NCI-H510A treated with DMSO at 0.1 percent for 48 hours (cell line): ENCODE results near the gene CHST5.
"Not testable (repeated sequence)": the region's sequence is repeated elsewhere in the genome, so short reads cannot be mapped to it uniquely, and the experiment has no call there.

Experiments used
- DNase-seq: peaks from one replicate; lab custom pipeline; 2025; lab: John Stamatoyannopoulos, UW

The CHST5 gene

DNA sequence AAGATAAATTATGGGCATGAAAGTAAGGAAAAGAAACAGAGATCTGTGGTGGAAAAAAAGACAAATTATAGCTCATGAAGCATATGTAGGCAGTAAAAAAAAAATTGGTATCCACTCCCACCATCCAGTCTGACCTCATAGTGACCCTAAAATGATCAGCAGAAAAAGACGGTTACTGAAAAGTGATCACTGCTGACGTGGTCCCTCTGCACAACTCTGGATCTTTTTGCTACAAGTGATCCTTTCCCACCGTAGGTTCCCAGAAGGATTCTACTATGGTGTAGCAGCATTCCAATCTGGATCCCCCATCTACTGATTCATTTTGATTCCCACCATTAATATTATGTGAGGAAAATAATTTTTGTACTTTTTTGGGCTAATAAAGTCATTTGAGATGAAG, 29.8 kb downstream of the CHST5 start:
- no peak for DNase-seq

DNA sequence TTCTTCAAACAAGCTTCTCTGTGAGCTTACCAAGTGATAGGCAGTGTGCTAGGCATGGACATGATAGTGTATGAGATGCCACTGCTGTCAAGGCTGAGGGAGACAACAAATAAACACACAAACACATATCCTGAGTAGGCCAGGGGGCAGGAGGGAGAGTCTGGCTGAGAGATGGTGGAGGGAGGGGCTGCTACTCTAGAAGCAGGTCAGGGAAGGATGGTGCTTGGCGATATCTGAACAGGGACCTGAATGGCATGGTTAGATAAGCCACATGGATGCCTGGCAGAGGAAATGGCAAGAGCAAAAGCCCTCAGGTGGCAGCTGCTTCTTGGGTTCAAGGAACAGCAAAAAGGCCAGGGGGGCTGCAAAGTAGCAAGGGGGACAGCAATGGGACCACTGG, 32.1 kb downstream of the CHST5 start:
- no peak for DNase-seq

DNA sequence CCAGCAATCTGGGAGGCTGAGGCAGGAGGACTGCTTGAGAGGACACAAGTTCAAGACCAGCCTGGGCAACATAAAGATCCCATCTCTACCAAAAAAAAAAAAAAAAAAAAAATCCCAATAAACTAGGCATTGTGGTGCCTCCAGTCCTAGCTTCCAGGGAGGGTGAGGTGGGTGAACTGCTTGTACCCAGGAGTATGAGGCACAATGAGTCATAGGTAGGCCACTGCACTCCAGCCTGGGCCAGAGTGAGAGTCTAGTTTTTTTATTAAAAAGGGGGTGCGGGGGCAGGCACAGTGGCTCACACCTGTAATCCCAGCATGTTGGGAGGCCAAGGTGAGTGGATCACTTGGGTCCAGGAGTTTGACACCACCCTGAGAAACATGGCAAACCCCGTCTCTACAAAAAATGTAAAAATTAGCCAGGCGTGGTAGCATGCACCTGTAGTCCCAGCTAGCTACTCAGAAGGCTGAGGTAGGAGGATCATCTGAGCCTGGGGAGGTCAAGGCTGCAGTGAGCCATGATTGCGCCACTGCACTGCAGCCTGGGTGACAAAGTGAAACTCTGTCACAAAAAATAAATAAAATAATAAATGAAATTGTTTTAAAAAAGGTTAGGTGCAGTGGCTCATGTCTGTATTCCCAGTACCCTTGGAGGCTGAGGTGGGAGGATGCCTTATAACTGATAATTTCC, 32.8 kb downstream of the CHST5 start:
- no peak for DNase-seq

DNA sequence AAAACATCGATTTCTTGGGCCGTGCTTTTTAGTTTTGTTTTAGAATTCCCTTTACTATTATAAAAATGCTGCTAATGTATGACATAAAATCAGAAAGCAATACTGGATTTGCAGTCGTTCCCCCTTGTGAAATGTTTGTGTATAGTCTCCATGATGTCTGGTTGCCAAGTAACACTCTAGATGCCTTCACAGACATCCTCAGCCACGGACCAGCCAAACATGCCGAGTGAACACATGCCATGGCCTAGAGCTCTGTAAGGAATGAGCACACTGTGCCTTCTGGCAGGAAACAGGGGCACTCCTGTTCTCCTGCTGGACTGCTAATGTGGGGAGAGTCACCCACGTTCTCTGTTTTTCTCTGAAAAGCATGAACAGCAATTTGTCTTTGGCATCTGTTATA, 34.1 kb downstream of the CHST5 start:
- not testable (repeated sequence) for DNase-seq

DNA sequence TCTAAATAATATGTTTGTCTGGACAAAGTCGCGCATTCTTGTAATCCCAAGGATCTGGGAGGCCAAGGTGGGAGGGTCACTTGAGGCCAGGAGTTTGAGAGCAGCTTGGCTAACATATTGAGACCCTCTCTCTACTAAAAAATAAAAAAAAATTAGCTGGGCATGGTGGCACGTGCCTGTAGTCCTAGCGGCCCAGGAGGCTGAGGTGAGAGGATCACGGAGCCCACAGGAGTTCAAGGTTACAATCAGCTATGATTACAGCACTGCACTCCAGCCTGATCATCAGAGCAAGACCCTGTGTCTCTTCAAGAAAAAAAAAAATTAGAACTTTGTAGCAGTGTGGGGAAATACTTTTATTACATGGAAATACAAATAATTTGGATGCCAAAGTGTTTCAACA, 34.5 kb downstream of the CHST5 start:
- DNase-seq = no peak

DNA sequence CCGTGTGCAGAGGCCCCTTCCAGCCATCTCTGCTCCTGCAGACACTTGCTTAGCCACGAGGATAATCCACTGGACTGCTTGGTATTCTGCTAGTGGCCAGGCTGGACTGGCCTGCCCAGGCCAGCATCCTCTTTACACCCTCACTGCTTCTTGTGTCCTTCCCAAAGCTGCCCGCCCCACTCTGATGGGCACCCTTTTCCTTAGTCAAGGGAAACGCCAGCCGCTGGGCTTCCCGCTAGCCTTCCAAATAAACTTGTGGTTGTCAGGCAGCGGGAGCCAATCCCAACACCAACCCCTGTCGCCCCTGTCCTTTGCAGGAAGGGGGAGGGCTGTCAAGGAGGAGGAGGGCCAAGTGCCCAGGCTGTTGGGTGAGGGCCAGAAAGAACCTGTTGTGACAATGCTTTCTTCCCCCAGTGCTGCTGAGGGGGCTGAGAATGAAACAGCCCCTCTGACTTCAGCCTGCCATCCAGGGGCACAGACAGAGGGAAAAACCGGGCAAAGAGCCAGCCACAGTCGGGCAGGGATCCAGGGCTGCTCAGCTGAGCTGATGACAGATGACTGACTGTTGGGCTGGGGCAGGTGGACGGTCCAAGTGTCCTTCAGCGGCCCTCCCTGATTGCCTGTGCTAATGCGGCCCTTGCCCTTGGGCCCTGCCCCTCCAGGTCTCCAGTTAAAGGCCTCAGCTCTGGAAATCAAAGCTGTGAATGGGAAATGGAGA, 37.1 kb downstream of the CHST5 start:
- peak; percentile 7 for DNase-seq

DNA sequence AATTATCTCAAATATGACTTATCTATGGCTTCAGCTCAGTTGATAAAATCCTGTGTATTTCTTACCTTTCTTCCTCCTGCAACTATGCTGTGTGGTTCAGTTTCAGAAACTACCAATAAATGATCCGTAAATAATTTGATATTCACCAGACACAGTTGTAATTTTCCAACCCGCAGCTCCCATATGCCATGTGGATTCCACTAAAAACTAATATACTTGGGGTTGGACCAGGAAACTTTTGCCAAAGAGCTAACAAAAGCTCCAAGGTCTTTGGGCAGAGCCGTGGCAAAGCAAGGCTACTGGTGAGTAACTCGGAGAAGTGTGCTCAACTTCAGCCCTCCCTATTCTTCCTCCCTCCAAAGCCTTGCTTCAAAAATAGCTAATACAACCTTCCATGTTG, 38.4 kb downstream of the CHST5 start:
- DNase-seq = no peak

DNA sequence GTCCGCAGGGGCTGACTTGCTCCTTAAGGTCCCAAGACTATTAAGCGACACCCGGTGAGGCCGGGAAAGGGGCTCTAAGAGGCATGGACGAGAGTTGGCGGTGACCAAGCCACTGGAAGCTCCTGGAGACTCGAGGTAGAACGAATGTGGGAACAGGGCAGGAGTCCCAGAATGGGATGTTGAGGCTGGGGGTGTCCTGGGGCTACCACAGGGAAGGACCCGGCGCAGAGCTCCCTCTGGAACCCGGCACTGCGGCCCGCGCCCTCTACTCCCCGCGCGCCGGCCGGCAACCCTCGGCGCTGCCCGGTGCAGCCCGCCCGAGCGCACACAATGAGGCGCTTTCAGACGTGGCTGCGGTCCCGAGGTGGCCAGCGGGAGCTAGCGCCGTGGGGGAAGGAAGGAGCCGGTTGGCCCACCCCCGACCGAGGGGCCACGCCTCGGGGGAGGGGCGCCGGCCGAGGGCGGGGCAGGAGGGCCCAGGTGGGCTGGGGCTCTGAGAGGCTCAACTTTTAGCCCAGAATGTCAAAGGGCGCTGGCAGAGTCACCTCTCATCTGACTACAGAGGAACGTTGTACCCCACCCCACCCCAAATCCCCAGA, 40.7 kb downstream of the CHST5 start, which contains the start of gene CHST6:
Gene CHST6 (minus strand): TSS at position 366 of the 599 bp plus-strand sequence. CDS start 15,613 bp downstream, outside the sequence.
- DNase-seq = no peak

DNA sequence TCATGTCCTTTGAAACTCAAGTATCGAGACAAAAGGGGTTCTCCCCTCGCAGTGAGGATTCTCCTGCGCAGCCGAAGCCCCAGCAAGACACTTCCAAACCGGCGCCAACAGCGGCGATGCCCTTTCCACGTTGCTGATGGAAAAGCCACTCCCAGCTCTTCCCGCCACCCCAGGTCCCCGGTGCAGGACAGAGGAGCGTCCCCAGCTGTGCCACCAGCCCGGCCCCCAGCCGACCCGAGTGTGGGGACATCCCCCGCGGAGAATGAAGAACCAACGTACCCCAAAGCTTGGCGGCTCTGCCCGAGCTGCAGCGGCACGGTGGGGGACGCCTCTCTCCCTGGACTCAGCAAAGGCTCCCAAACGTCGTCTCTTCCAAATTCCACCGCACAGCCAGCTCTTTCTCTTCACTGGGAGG, 41.2 kb downstream of the CHST5 start:
- no peak for DNase-seq

DNA sequence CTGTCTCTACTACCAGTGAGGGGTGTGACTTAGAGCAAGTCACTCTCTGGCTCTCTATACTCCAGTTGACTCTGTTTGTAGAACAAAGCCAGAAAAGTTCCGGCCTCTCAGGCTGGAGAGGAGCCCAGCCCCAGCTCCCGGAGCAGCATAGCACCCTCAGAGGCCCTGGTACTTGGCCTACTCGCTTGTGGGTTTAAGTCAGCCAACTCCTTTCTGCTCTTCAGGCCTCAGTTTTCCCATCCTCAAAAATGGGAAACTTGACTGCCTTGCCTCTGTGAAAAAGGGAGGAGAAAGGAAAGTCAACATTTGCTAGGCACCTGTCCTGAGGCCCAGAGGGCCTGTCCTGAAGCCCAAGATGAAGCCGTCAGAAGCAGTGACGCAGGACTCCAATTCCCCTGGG, 41.7 kb downstream of the CHST5 start:
- DNase-seq = no peak

DNA sequence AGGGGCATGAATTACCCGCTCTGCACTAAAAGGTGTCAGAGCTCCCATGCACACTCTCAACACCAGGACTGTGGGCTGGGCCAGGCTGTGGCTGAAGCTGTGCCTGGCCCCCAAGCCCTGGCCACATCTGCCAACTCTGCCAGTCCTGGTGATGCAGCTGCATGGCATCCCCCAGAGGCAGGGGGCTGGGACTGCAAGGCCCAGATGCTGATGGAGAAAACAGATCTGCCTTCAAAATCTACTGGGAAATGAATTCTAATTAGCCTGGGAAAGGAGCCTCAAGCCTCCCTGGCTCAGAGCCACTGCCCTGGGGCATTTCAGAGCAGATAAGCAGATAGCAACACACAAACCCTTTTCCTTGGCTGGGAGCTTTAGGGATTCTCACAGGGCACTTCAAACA, 44.0 kb downstream of the CHST5 start:
- DNase-seq = no peak

DNA sequence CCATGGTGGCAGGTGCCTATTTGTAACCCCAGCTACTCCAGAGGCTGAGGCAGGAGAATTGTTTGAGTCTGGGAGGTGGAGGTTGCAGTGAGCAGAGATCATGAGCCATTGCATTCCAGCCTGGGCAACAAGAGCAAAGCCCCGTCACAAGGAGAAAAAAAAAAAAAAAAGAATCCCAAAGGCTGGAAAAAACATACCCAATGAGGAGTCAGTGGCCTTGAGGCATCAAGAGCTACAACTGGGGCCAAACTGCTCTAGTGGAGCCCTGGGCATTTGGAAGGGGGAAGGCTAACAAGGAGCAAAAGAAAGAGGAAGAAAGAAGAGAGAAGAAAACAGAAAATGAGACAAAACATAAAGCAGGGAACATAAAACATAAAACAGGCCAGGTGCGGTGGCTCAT, 47.6 kb downstream of the CHST5 start:
- DNase-seq = no peak

DNA sequence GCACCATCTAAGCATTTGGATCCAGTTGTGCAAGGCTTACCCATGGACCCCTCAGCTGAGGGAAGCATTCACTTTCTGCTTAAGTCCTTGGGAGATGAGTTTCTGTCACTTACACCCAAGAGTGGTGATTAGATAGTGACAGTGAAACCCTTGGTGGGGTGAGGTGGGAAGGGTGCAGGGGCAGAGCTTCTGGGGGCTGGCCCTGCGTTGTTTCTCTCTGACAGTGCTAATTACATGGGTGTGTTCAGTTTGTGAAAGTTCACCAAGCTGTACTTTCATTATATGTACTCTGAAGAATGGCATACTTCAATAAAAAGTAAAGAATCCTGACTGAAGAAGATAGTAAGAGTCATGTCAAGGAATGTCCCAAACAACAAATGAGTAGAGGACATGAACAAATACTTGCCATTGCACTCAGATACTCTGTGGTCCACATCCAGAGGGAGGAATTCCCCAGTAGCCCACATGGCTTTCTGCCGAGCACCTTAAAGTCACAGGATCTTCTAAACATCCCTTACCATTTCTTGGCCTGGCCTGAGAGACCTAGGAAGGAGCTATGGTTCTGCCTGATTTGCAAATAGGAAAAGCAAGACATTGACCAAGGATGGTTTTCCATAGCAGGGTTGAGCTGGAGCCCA, 49.1 kb downstream of the CHST5 start:
- DNase-seq = no peak

DNA sequence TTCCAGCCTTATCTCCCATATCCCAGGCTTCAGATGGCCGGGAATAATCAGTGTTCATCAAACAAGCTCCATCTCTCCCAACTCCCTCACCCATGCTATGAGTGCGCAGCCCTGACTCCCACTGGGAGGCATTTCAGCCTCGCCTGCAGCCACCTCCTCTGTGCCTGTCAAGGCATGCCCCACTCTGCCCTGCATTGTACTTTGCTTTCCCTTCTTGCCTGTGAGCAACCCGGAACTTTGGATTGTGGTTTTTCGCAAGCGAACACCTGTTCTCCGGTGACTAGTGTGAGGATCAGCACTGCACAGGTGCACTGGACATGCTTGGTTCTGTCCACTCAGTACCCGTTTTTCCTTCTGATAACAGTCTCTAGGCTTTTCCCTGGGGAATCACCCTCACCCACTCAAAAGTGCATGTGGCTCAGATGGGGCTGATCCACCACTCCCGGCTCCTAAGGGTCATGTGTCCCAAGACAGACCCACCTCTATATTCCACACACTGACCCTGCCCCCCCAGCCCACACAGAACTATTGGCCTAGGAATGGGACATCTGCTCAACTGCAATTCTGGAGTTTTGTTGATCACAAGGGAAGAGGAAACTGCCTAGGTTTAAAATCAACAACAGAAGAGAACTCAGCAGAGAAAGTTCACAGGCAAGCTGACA, 49.8 kb downstream of the CHST5 start:
- peak; percentile 75 for DNase-seq

DNA sequence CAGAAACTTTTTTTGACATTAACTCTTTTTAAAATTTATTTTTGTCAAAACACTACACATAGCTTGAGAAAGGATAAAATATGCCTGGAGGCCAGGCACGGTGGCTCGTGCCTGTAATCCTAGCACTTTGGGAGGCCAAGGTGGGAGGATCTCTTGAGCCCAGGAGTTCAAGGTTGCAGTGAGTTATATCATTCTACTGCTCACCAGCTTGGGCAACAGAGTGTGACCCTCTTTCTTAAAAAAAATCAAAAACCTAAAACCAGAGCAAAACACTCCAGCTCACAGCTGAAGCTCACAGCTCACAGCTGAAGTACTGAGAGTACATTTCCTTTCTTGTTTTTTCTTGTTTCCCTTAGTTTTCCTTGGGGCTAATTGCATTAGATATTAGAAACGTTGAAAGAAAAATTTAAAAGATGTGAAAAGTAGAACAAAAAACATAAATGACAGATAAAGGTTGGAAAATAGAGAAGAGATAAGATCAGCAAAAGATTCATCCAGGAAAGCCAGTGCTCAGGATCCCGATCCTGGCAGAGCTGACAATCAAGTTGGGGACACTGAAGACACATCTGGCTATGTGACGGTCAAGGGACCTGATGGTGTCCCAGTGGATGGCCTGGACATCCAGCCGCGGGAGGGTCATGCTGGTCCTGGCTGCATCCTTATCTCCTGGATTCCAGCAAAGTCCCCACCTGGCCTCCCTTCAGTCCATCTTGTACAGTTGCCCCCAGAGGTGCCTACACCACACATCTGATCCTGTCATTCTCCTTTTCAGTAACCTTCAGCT, 50.5 kb downstream of the CHST5 start:
- no peak for DNase-seq

DNA sequence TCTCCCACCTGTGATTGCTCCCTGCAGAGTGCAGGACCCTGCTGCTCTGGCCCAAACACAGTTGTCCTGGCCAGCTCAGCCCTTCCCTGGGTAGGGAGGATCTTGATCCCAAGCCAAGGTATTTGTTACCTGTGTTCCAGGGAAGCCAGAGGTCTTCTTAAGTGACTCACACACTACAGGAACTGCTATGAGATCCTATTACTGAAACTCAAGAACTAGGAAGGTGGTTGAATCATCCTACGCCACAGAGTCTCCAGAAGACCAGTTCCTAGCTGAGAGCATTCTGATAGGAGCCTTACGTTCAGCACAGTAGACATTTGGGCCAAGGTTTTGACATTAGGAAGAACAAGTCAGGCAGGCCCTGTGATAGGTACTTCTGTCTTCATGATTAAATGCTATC, 52.7 kb downstream of the CHST5 start:
- DNase-seq = no peak

DNA sequence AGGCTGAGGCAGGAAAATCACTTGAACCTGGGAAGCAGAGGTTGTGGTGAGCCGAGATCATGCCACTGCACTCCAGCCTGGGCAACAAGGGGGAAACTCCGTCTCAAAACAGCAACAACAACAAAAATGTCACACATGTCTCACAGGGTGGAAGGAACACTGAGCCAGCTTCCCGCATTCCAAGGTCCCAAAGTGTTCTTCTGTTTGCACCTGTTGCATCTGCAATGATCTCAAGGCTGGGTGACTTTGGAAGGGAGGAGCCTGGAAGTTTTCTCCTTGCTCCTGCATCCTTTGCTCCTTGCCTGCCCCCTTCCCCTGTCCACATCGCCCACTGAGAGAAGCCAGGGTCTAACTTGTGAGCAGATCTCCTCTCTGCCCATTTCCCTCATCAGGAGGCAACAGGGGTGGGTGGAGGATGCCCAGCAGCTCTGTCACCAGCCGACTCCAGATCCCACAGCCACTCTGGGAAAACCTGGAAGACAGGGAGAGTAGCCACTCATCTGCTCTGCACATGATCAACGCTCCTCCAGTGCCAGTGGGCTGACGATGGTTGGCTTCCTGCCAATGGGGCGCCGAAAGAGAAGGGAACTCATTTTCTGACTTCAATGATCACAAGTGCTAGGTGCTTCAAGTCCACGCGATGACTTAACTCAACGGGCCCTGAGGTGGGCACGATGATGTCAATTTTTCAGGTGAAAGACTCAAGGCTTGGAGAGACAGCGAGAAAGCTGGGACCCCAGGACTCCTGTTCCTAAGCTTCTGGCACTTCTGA, 53.3 kb downstream of the CHST5 start:
- DNase-seq = no peak

DNA sequence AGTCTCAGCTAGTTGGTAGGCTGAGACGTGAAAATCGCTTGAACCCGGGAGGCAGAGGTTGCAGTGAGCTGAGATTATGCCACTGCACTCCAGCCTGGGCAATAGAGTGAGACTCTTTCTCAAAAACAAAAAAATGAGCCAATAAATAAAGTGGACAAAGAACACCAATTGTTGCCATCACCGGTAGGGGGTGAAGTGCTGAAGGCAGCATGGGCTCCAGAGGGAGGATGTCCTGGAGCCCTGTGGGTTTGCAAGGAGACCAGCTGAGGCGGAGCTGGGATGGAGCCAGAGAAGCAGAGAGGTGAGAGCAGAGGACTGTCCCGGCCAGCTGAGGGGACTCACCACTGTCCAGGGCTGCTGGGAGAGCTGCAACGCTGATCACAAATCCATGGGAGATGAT, 54.4 kb downstream of the CHST5 start:
- DNase-seq = no peak

DNA sequence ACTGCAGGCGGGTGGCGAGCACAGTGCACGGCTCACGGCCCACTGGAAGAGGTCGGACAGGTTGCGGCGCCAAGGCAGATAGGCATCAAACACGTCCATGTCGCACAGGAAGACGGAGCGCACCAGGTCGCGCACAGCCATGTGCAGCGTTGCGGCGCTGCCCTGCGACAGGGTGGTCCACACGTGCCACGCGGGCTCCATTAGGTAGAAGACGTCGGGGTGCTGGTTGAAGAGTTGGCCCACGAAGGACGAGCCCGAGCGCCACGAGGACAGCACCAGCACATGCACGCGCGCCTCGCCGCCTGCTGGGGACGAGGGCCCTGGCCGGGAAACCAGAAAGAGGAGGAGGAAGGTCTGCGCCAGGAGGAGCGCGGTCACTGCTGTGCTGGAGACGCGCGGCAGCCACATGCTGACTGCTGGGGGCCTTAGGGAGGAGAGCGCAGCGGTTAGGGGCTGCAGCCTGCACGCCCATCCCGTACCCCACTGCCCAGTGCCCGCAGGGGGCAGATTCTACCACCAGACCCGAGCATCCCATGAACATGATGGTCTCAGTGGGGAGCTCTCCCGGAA, 56.4 kb downstream of the CHST5 start:
- DNase-seq = no peak
